PC-9 (cell line): ENCODE data around the gene MVB12A.

Source experiments
- CTCF ChIP-seq: fragments of 200-600 bp; sonication (generic); conservative IDR thresholded peaks from 2 replicates; pipeline ENCODE4 v1.6.1; 2017; ENCODE audit warnings: mixed run types, antibody characterized with exemption, mild to moderate bottlenecking, moderate library complexity
- EZH2 ChIP-seq: fragments of 200-600 bp; sonication (generic); IDR thresholded peaks from 2 replicates; pipeline ENCODE4 v1.8.0; 2017; ENCODE audit warnings: antibody characterized with exemption, low read depth

- TF ChIP-seq CTCF (no peak), EZH2 (no peak)
Measured at GRCh38 chr19:17379221-17379631, 40.6 kb upstream of the MVB12A start.
